Measurements from ENCODE around the gene IGSF23. TPM values are rescaled to one million over a fixed set of nuclear protein-coding genes. Genes with fewer than 3 reads are reported as not detected.
"Not testable (repeated sequence)": the region's sequence is repeated elsewhere in the genome, so short reads cannot be mapped to it uniquely, and the experiment has no call there.

Gene IGSF23
- total and polyA plus RNA-seq, 3 donors from 2014 or later = 0.37 to 0.79 TPM; not detected in 1

- H3K27ac ChIP-seq = no peak overlapping the region
- WGBS, 2 donors = 90 to 91% methylated on average over 3 of the region's 3 CpGs
- intact Hi-C loops (cut with DNase I; ENCODE audit: low total_unique reads) = no loop called here
Observed at GRCh38 chr19:44607917-44608316, 5.4 kb upstream of the IGSF23 start.

GRCh38 chr19:44608391-44608821 lies 5.0 kb upstream of the IGSF23 start:
- no peak for TF ChIP-seq POLR2A (IDR thresholded peaks at IDR 0.05)
- no peak for TF ChIP-seq CTCF (IDR thresholded peaks at IDR 0.05)
- no peak for DNase-seq

More at GRCh38 chr19:44607917-44608316, 5.4 kb upstream of the IGSF23 start:
- Histone ChIP-seq H3K9me3 (no peaks in the 10 kb centered on the region), H3K36me3 (ENCODE audit: low read depth, missing control alignments) (no peaks in the 10 kb centered on the region), H3K4me1 (no peaks in the 10 kb centered on the region), H3K27me3 (no peaks in the 10 kb centered on the region), H3K4me3 (no peak overlapping the region)
- TF ChIP-seq CTCF (IDR thresholded peaks at IDR 0.05) = no peak
- TF ChIP-seq POLR2A (IDR thresholded peaks at IDR 0.05) = no peak
- no peak for DNase-seq

DNA sequence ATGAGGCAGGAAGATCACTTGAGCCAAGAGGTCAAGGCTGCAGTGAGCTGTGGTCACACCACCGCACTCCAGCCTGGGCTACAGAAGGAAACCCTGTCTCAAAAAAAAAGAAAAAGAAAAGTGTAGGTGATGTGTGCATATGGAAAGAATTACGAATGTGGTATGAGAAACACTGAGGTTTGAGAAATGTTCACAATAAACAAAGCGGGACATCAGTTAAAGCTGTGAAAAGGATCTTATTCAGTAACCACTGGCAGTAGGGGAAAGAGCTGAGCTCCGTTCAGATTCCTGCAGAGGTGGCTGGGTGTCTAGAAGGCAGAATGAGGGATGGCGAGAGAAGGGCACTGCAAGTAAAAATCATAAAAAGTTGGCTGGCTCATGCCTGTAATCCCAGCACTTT lies 4.1 kb upstream of the IGSF23 start:
- intact Hi-C loops (cut with DNase I; ENCODE audit: low total_unique reads) = no loop called here
- DNase-seq = no peak
- no peaks in the 10 kb centered on the region for H3K4me1 ChIP-seq
- TF ChIP-seq CTCF (IDR thresholded peaks at IDR 0.05) (no peak), POLR2A (IDR thresholded peaks at IDR 0.05) (no peak)
- H3K27me3 ChIP-seq = no peaks in the 10 kb centered on the region
- no peak overlapping the region for H3K4me3 ChIP-seq
- no peak overlapping the region for H3K27ac ChIP-seq
- H3K36me3 ChIP-seq (ENCODE audit: low read depth, missing control alignments) = no peaks in the 10 kb centered on the region
- H3K9me3 ChIP-seq = no peaks in the 10 kb centered on the region
- 85 to 92% methylated on average over 5 of the region's 5 CpGs for WGBS, 2 donors

More at GRCh38 chr19:44608391-44608821, 5.0 kb upstream of the IGSF23 start:
- H3K27ac ChIP-seq = no peak overlapping the region
- H3K27me3 ChIP-seq = no peaks in the 10 kb centered on the region
- no peaks in the 10 kb centered on the region for H3K36me3 ChIP-seq (ENCODE audit: low read depth, missing control alignments)
- no peaks in the 10 kb centered on the region for H3K4me1 ChIP-seq
- 69 to 73% methylated on average over 7 of the region's 7 CpGs for WGBS, 2 donors
- intact Hi-C loops (cut with DNase I; ENCODE audit: low total_unique reads) = no loop called here
- H3K4me3 ChIP-seq = no peak overlapping the region
- H3K9me3 ChIP-seq = no peaks in the 10 kb centered on the region

- not testable (repeated sequence) for DNase-seq, H3K4me1 ChIP-seq
- WGBS, 2 donors = 80 to 86% methylated on average over 5 of the region's 5 CpGs
Observed at GRCh38 chr19:44610497-44610896, 2.9 kb upstream of the IGSF23 start.

GRCh38 chr19:44611812-44612295 lies 1.5 kb upstream of the IGSF23 start:
- Histone ChIP-seq H3K27ac (no peak overlapping the region), H3K4me1 (no peaks in the 10 kb centered on the region), H3K27me3 (no peaks in the 10 kb centered on the region), H3K36me3 (ENCODE audit: low read depth, missing control alignments) (no peaks in the 10 kb centered on the region), H3K9me3 (no peaks in the 10 kb centered on the region), H3K4me3 (no peak overlapping the region)
- no peak for DNase-seq
- intact Hi-C loops (cut with DNase I; ENCODE audit: low total_unique reads) = no loop called here
- no peak for TF ChIP-seq CTCF (IDR thresholded peaks at IDR 0.05)
- no peak for TF ChIP-seq POLR2A (IDR thresholded peaks at IDR 0.05)
- WGBS, 2 donors = 88 to 94% methylated on average over 2 of the region's 2 CpGs

More at GRCh38 chr19:44610497-44610896, 2.9 kb upstream of the IGSF23 start:
- H3K27me3 ChIP-seq; H3K9me3 ChIP-seq; H3K4me3 ChIP-seq; intact Hi-C loops (cut with DNase I; ENCODE audit: low total_unique reads); H3K27ac ChIP-seq; H3K36me3 ChIP-seq (ENCODE audit: low read depth, missing control alignments): not testable (repeated sequence)
